ENCODE data around the gene GOLGA1. TPM values are rescaled to one million over a fixed set of nuclear protein-coding genes. Genes with fewer than 3 reads are reported as not detected.

Gene GOLGA1
- total and polyA plus RNA-seq, 10 of the 15 experiments (the other 5 are each of a cell fraction or from before 2014, with no cell fraction given), result 2.9 to 14.1 (median 8.1) TPM

DNA sequence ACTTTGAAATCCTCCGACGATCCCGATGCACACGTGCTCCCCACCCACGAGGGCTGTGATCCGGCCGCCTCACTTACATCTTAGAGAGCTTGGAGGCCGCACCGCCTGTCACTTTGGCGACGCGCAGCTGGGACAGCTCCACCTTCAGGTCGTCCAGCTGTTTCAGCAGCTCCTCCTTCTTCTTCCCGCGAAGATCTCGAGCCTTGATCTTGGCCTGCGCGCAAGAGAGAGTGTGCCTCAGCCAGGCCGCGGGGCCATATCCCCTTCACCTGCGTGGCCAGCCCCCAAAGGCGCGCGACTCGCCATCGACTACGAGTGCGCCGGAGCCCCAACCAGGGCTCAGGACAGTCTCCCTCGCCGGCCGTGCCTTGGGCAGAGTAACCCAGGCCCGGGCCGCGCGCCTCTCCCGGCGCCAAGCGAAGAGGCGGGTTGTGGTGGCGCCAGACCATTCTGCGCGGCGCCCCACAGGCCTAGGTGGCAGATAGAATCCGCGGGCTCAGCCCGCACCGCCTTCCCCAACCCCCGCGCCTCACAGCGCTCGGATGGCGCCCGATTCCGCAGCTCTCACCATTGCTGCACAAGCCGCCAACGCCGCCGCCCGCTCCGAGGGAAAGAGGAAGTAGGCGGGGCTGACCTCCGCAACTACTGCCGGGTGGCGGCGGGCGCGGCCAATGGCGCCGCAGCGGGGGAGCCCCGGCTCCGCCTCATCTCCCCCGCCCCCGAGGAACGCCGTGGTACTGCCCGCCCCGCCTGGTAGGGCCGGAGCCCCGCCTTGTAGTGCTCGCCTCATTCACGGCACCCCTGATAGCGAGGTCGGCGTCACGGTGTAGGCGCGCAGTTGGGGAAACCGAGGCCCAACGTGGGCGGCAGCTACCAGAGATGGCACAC lies 79.3 kb downstream of the GOLGA1 start, which contains the start of the genes ARPC5L and RPL35:
ARPC5L (plus strand) TSS at position 789 of the 888 bp plus-strand sequence. CDS start 7,161 bp downstream, outside the sequence.
RPL35 (minus strand) TSS at position 616 of the 888 bp plus-strand sequence; CDS start at position 571, 45 bp downstream.
- peak within 1 kb of the TSS; percentile 83 for H3K27ac ChIP-seq (ENCODE audit: control insufficient read depth, insufficient read depth)
- ATAC-seq, result peak; percentile 95
- FAIRE-seq, result no peak
- BruUV-seq (replicated peaks), result TSS peak; percentile 67
- peak within 1 kb of the TSS; percentile 99 for H3K9ac ChIP-seq (ENCODE audit: control insufficient read depth, insufficient read depth, low read length)
- H3K79me2 ChIP-seq (ENCODE audit: control insufficient read depth, insufficient read depth, low read length), result peaks cover 40% of the 10 kb centered on the region
- H3K9me3 ChIP-seq (replicated peaks; ENCODE audit: control insufficient read depth, insufficient read depth, low read length), result no peaks in the 10 kb centered on the region
- ChIA-PET POLR2A (interaction anchor here (0.5 to 3.9 kb wide), 14 partner anchors 8 to 951 kb away, joined by 3 to 92 read pairs (median 4); partner anchors contain the start of genes GOLGA1, HSPA5, NR6A1 and WDR38), CTCF (interaction anchor here (0.7 to 26.5 kb wide), 12 partner anchors 9 to 280 kb away, joined by 3 to 575 read pairs (median 4); partner anchors contain the start of genes GOLGA1, NR6A1, OLFML2A and WDR38), RAD21 (ENCODE audit: unreplicated experiment) (interaction anchor here (0.5 to 4.1 kb wide), 14 partner anchors 8 to 510 kb away, joined by 3 to 29 read pairs (median 4); partner anchors contain the start of genes GOLGA1, NR6A1, SCAI and WDR38), SMC1A (ENCODE audit: uncharacterized antibody, unreplicated experiment) (interaction anchor here (1.1 to 5.1 kb wide), 8 partner anchors 9 to 201 kb away, joined by 3 to 37 read pairs (median 4); partner anchors contain the start of genes NR6A1 and WDR38)
- peak within 1 kb of the TSS; percentile 99 for H3K4me2 ChIP-seq (ENCODE audit: control insufficient read depth, insufficient read depth)
- WGBS (ENCODE audit: insufficient coverage, insufficient replicate concordance, low lambda C conversion rate, missing lambda C conversion rate), result 1% methylated on average over 82 of the region's 92 CpGs
- H3K36me3 ChIP-seq (ENCODE audit: control insufficient read depth in 2 of 2, insufficient read depth in 2 of 2, low read length in 1 of 2), result peaks cover 27 to 28% of the 10 kb centered on the region in 2 experiments; a peak in 3 of 4 replicates
- H3K4me3 ChIP-seq, result peak within 1 kb of the TSS; percentile 95
- intact Hi-C loops (cut with micrococcal nuclease; ENCODE audit: unreplicated experiment), result loop anchor here (5.0 to 10.0 kb wide), 3 partner anchors 381 to 773 kb away; partner anchors contain the start of gene HSPA5
- peaks cover 18% of the 10 kb centered on the region for H4K20me1 ChIP-seq (ENCODE audit: control insufficient read depth, insufficient read depth)
- in situ Hi-C loops (cut with MboI), result loop anchor here (25.0 kb wide), 1 partner anchor 1949 kb away; the partner anchor contains the start of genes RC3H2 and ZBTB6
- peaks cover 13% of the 10 kb centered on the region for H3K4me1 ChIP-seq (ENCODE audit: control insufficient read depth, insufficient read depth, low read length)
- DNase-seq (ENCODE audit: low read depth, low spot score), result peak; percentile 80
- no peaks in the 10 kb centered on the region for H3K27me3 ChIP-seq (replicated peaks in 1 of 2; ENCODE audit: control insufficient read depth in 2 of 2, insufficient read depth in 2 of 2, low read length in 1 of 2)
- H2AFZ ChIP-seq (ENCODE audit: control insufficient read depth, low read depth, low read length), result peak within 1 kb of the TSS; percentile 98
- TF ChIP-seq ESRRA (IDR thresholded peaks at IDR 0.05; ENCODE audit: low read length), result no peak; the same call in 1 of the 2 replicates
- no peak for TF ChIP-seq SMC3 (IDR thresholded peaks at IDR 0.05; ENCODE audit: borderline replicate concordance, low read length)
- TF ChIP-seq MEF2B (IDR thresholded peaks at IDR 0.05; ENCODE audit: partially characterized antibody, poor library complexity, severe bottlenecking), result no peak
- TF ChIP-seq, protein P1, sequence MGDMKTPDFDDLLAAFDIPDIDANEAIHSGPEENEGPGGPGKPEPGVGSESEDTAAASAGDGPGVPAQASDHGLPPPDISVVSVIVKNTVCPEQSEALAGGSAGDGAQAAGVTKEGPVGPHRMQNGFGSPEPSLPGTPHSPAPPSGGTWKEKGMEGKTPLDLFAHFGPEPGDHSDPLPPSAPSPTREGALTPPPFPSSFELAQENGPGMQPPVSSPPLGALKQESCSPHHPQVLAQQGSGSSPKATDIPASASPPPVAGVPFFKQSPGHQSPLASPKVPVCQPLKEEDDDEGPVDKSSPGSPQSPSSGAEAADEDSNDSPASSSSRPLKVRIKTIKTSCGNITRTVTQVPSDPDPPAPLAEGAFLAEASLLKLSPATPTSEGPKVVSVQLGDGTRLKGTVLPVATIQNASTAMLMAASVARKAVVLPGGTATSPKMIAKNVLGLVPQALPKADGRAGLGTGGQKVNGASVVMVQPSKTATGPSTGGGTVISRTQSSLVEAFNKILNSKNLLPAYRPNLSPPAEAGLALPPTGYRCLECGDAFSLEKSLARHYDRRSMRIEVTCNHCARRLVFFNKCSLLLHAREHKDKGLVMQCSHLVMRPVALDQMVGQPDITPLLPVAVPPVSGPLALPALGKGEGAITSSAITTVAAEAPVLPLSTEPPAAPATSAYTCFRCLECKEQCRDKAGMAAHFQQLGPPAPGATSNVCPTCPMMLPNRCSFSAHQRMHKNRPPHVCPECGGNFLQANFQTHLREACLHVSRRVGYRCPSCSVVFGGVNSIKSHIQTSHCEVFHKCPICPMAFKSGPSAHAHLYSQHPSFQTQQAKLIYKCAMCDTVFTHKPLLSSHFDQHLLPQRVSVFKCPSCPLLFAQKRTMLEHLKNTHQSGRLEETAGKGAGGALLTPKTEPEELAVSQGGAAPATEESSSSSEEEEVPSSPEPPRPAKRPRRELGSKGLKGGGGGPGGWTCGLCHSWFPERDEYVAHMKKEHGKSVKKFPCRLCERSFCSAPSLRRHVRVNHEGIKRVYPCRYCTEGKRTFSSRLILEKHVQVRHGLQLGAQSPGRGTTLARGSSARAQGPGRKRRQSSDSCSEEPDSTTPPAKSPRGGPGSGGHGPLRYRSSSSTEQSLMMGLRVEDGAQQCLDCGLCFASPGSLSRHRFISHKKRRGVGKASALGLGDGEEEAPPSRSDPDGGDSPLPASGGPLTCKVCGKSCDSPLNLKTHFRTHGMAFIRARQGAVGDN (IDR thresholded peaks at IDR 0.05), result peak; percentile 46
- peak; percentile 56 for TF ChIP-seq SIX5 (IDR thresholded peaks at IDR 0.05; ENCODE audit: low read depth, low read length, severe bottlenecking)
- 0 out of 4 replicates have a peak, but pooled peaks of 1 of the 2 experiments have one; percentile 27 for TF ChIP-seq IKZF2 (IDR thresholded peaks at IDR 0.05)
- peak; percentile 78 for TF ChIP-seq SPI1 (IDR thresholded peaks at IDR 0.05; ENCODE audit: borderline replicate concordance, insufficient read depth, low read depth, low read length)
- no peak for TF ChIP-seq NFYA (IDR thresholded peaks at IDR 0.05; ENCODE audit: borderline replicate concordance, low read depth, low read length)
- TF ChIP-seq, protein P2, sequence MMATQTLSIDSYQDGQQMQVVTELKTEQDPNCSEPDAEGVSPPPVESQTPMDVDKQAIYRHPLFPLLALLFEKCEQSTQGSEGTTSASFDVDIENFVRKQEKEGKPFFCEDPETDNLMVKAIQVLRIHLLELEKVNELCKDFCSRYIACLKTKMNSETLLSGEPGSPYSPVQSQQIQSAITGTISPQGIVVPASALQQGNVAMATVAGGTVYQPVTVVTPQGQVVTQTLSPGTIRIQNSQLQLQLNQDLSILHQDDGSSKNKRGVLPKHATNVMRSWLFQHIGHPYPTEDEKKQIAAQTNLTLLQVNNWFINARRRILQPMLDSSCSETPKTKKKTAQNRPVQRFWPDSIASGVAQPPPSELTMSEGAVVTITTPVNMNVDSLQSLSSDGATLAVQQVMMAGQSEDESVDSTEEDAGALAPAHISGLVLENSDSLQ (IDR thresholded peaks at IDR 0.05), result peak; percentile 58; the same call in 1 of the 2 replicates
- no peak for TF ChIP-seq MYB (IDR thresholded peaks at IDR 0.05; ENCODE audit: borderline replicate concordance, low read depth, low read length)
- no peak for TF ChIP-seq KDM1A (IDR thresholded peaks at IDR 0.05; ENCODE audit: borderline replicate concordance)
- no peak for TF ChIP-seq HDAC6 (IDR thresholded peaks at IDR 0.05; ENCODE audit: unreplicated experiment)
- peak; percentile 96 to 97 for TF ChIP-seq BHLHE40 (IDR thresholded peaks at IDR 0.05; ENCODE audit: borderline replicate concordance in 1 of 2, low read depth in 2 of 2, low read length in 1 of 2)
- TF ChIP-seq ZNF274 (IDR thresholded peaks at IDR 0.05; ENCODE audit: insufficient read depth, insufficient read length), result no peak
- peak; percentile 89 for TF ChIP-seq GATAD2B (conservative IDR thresholded peaks at IDR 0.05; ENCODE audit: low read depth)
